ENCODE data around the gene CDH4.

DNA sequence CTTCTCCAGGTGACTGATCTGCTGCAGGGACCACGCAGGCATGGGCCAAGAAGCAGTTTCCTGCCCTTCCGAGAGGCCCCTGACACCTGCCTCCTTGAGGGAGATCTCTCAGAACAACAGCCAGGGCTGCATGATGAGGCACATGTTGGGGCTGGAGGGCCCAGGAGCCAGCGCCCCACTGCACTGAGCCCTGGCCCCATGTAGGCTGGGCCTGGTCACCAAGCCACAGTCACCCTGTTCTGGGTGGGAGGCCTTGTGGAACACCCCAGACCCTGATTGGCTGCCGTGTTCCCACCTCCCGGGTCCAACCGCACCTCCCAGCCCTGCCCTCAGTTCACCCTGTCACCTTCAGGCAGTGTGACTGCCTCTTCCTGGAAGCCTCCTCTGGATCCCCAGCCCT, 639.4 kb downstream of the CDH4 start:
- no peak for TF ChIP-seq CTCF (IDR thresholded peaks at IDR 0.05 in 2 of 3, conservative IDR thresholded peaks at IDR 0.05 in 1 of 3; ENCODE audit: insufficient read depth in 2 of 3, low read depth in 1 of 3, low read length in 3 of 3)
- TF ChIP-seq ADNP (tag; IDR thresholded peaks at IDR 0.05), result no peak
- no peak for TF ChIP-seq SP2 (IDR thresholded peaks at IDR 0.05; ENCODE audit: extremely low read depth, low read depth, low read length, poor library complexity, severe bottlenecking)
- no peak for TF ChIP-seq MYC (IDR thresholded peaks at IDR 0.05; ENCODE audit: low read depth, low read length)
- no peak for TF ChIP-seq MYC (CRISPR knock-in tag; IDR thresholded peaks at IDR 0.05; ENCODE audit: borderline replicate concordance, low read depth)
- no peak for TF ChIP-seq HMGN3 (IDR thresholded peaks at IDR 0.05; ENCODE audit: borderline replicate concordance, extremely low read depth, insufficient read length, low read depth, low read length)
- no peak for TF ChIP-seq POLR3A (IDR thresholded peaks at IDR 0.05; ENCODE audit: borderline replicate concordance, extremely low read depth, insufficient read depth, insufficient read length)
- no peak for TF ChIP-seq SAP30 (IDR thresholded peaks at IDR 0.05; ENCODE audit: borderline replicate concordance, insufficient read depth, low read depth, low read length, poor library complexity, severe bottlenecking)
- TF ChIP-seq CCAR2 (IDR thresholded peaks at IDR 0.05; ENCODE audit: low read depth, low read length), result no peak
- TF ChIP-seq ZNF384 (IDR thresholded peaks at IDR 0.05; ENCODE audit: low read depth, low read length), result no peak
